ENCODE data around the gene SFT2D3. TPM values are rescaled to one million over a fixed set of nuclear protein-coding genes. Genes with fewer than 3 reads are reported as not detected.

Gene SFT2D3
- total RNA-seq, 1 experiment from 2014 or later, result 7.6 TPM

GRCh38 chr2:127678991-127679390 is 22.3 kb upstream of the SFT2D3 start:
- intact Hi-C loops (cut with micrococcal nuclease; ENCODE audit: unreplicated experiment), result no loop called here
- Histone ChIP-seq H3K4me1 (ENCODE audit: insufficient read depth, low read length, poor library complexity, severe bottlenecking) (no peaks in the 10 kb centered on the region), H3K27ac (ENCODE audit: low read depth, low read length, poor library complexity, severe bottlenecking) (no peak overlapping the region), H3K36me3 (ENCODE audit: insufficient read depth, low read length, poor library complexity, severe bottlenecking) (no peaks in the 10 kb centered on the region), H3K9me3 (ENCODE audit: low read depth, low read length, poor library complexity, severe bottlenecking) (no peaks in the 10 kb centered on the region), H3K27me3 (replicated peaks; ENCODE audit: insufficient read depth, low read depth, low read length, poor library complexity) (peaks cover 13% of the 10 kb centered on the region), H3K4me3 (ENCODE audit: low read depth, low read length, poor library complexity, severe bottlenecking) (no peak overlapping the region)
- BruUV-seq (replicated peaks), result no TSS peak
- DNase-seq (ENCODE audit: low spot score), result no peak
- CTCF ChIA-PET, result no interaction called here
- POLR2A ChIA-PET (ENCODE audit: low non-redundant PET), result no interaction called here
- TF ChIP-seq EZH2 (IDR thresholded peaks at IDR 0.05; ENCODE audit: borderline replicate concordance, low read depth, low read length, poor library complexity, severe bottlenecking), result no peak
- no peak for TF ChIP-seq CTCF (conservative IDR thresholded peaks at IDR 0.05; ENCODE audit: low read depth, low read length)

GRCh38 chr2:127679680-127680361 is 21.5 kb upstream of the SFT2D3 start:
- H3K4me3 ChIP-seq (ENCODE audit: low read depth, low read length, poor library complexity, severe bottlenecking), result no peak overlapping the region
- H3K36me3 ChIP-seq (ENCODE audit: insufficient read depth, low read length, poor library complexity, severe bottlenecking), result no peaks in the 10 kb centered on the region
- no peaks in the 10 kb centered on the region for H3K4me1 ChIP-seq (ENCODE audit: insufficient read depth, low read length, poor library complexity, severe bottlenecking)
- no TSS peak for BruUV-seq (replicated peaks)
- intact Hi-C loops (cut with micrococcal nuclease; ENCODE audit: unreplicated experiment), result no loop called here
- DNase-seq (ENCODE audit: low spot score), result no peak
- no peak for TF ChIP-seq CTCF (conservative IDR thresholded peaks at IDR 0.05; ENCODE audit: low read depth, low read length)
- no peak overlapping the region for H3K27ac ChIP-seq (ENCODE audit: low read depth, low read length, poor library complexity, severe bottlenecking)
- no peaks in the 10 kb centered on the region for H3K9me3 ChIP-seq (ENCODE audit: low read depth, low read length, poor library complexity, severe bottlenecking)
- ChIA-PET POLR2A (ENCODE audit: low non-redundant PET) (no interaction called here), CTCF (no interaction called here)
- peaks cover 10% of the 10 kb centered on the region for H3K27me3 ChIP-seq (replicated peaks; ENCODE audit: insufficient read depth, low read depth, low read length, poor library complexity)

- H3K27me3 ChIP-seq (replicated peaks; ENCODE audit: insufficient read depth, low read depth, low read length, poor library complexity), result peaks cover 10% of the 10 kb centered on the region
- TF ChIP-seq EZH2 (IDR thresholded peaks at IDR 0.05; ENCODE audit: borderline replicate concordance, low read depth, low read length, poor library complexity, severe bottlenecking), result no peak
- TF ChIP-seq CTCF (conservative IDR thresholded peaks at IDR 0.05; ENCODE audit: low read depth, low read length), result no peak
- no peaks in the 10 kb centered on the region for H3K36me3 ChIP-seq (ENCODE audit: insufficient read depth, low read length, poor library complexity, severe bottlenecking)
- no peak overlapping the region for H3K4me3 ChIP-seq (ENCODE audit: low read depth, low read length, poor library complexity, severe bottlenecking)
- no peaks in the 10 kb centered on the region for H3K9me3 ChIP-seq (ENCODE audit: low read depth, low read length, poor library complexity, severe bottlenecking)
- no peak overlapping the region for H3K27ac ChIP-seq (ENCODE audit: low read depth, low read length, poor library complexity, severe bottlenecking)
- BruUV-seq (replicated peaks), result no TSS peak
- intact Hi-C loops (cut with micrococcal nuclease; ENCODE audit: unreplicated experiment), result no loop called here
- DNase-seq (ENCODE audit: low spot score), result no peak
- POLR2A ChIA-PET (ENCODE audit: low non-redundant PET), result no interaction called here
- CTCF ChIA-PET, result no interaction called here
- peaks cover 7% of the 10 kb centered on the region for H3K4me1 ChIP-seq (ENCODE audit: insufficient read depth, low read length, poor library complexity, severe bottlenecking)
Measured at GRCh38 chr2:127680706-127681287, 20.5 kb upstream of the SFT2D3 start.
